Transverse colon (tissue), 4 donors: ENCODE measurements around the gene GRK6. TPM values are rescaled to one million over a fixed set of nuclear protein-coding genes. Genes with fewer than 3 reads are reported as not detected.
A peak's percentile ranks its signal among the peaks of the same experiment; 100 is the strongest.

Experiments
- DNase-seq: peaks from one replicate; pipeline ENCODE4 v3.0.0-alpha.2; 2019
- H3K27ac ChIP-seq, 4 donors: fragments of 200-600 bp; sonication (generic); 2 replicates each; pipeline ENCODE4 v1.5.1; 2016 to 2018; ENCODE audit warnings: inconsistent platforms in 4 of 4
- H3K27me3 ChIP-seq: fragments of 200-600 bp; sonication (generic); 2 replicates; pipeline ENCODE4 v1.5.1; 2017; ENCODE audit warnings: inconsistent platforms
- H3K36me3 ChIP-seq, 4 donors: fragments of 200-600 bp; sonication (generic); 2 replicates each; pipeline ENCODE4 v1.5.1; 2017 to 2019; ENCODE audit warnings: inconsistent platforms in 4 of 4
- H3K4me1 ChIP-seq, 4 donors: fragments of 200-600 bp; sonication (generic); 2 replicates each; pipeline ENCODE4 v1.5.1; 2017 to 2020; ENCODE audit warnings: inconsistent platforms in 4 of 4
- H3K4me3 ChIP-seq, 4 donors: fragments of 200-600 bp; sonication (generic); 1 replicate in 1 of 4; 2 replicates in 3 of 4; pipeline versions ENCODE4 v1.5.1 to v1.6.1; 2017 to 2019; ENCODE audit warnings: inconsistent platforms in 4 of 4
- H3K9me3 ChIP-seq, 2 donors: fragments of 200-600 bp; sonication (generic); 2 replicates each; pipeline ENCODE4 v1.5.1; 2017 to 2019; ENCODE audit warnings: inconsistent platforms in 2 of 2
- CTCF ChIP-seq, 5 experiments: fragments of 200-600 bp in 3 of 5; fragments of 450-650 bp in 2 of 5; sonication (generic) in 3 of 5; IDR thresholded peaks; 1 replicate in 2 of 5; 2 replicates in 3 of 5; pipeline ENCODE4 v1.5.1; 2016 to 2017; ENCODE audit warnings: antibody characterized with exemption in 5 of 5, inconsistent platforms in 3 of 5, mild to moderate bottlenecking in 2 of 5, moderate library complexity in 1 of 5
- EP300 ChIP-seq: sonication (generic); formaldehyde crosslinking; IDR thresholded peaks from one replicate; pipeline ENCODE4 v1.6.1; 2017; ENCODE audit warnings: antibody characterized with exemption, low read depth
- POLR2A ChIP-seq: fragments of 450-650 bp; IDR thresholded peaks from one replicate; pipeline ENCODE4 v1.6.1; 2016; ENCODE audit warnings: antibody characterized with exemption, mild to moderate bottlenecking, moderate library complexity
- POLR2AphosphoS5 ChIP-seq, 3 donors: sonication (generic); formaldehyde crosslinking; IDR thresholded peaks; one replicate each; pipeline ENCODE4 v1.6.1; 2016; ENCODE audit warnings: antibody characterized with exemption in 3 of 3
- WGBS, 2 donors: methylation state at CpG; one replicate each; pipeline ENCODE4 v1.1.5; 2018; ENCODE audit warnings: low coverage in 1 of 2; 5-methylcytosine and 5-hydroxymethylcytosine counted together
- in situ Hi-C, 4 donors: fragments of 200-750 bp; cut with MboI; loops; one replicate each; pipeline versions ENCODE4 v1.15.0 to v1.15.1; 2017; ENCODE audit warnings: low sequenced_read_pairs in 3 of 4, low pct_ligation_motif_present in 1 of 4, low pct_unique_long_range_greater_than_20kb in 1 of 4
- intact Hi-C: fragments of 100-400 bp; cut with DNase I; formaldehyde crosslinking; loops from one replicate; pipeline ENCODE4 v1.15.1; 2023; ENCODE audit warnings: low total_unique reads
- total RNA-seq, 4 donors: library from RNA; depleted of rRNA; stranded (reverse); fragments of >200 nt; gene quantifications; one replicate each; pipeline ENCODE4 v1.1.0, GENCODE V29; 2016

GRK6 gene
- total RNA-seq, 4 donors from 2014 or later = 21.5 to 40.5 (median 36.4) TPM

GRCh38 chr5:177447611-177448243 is 21.3 kb downstream of the GRK6 start:
- no peak for DNase-seq
- Histone ChIP-seq H3K27me3 (peaks cover 23% of the 10 kb centered on the region), H3K27ac (no peak overlapping the region), H3K36me3 (no peaks in the 10 kb centered on the region), H3K4me1 (peaks cover 18 to 22% (median 20%) of the 10 kb centered on the region in 4 donors), H3K9me3 (no peaks in the 10 kb centered on the region), H3K4me3 (peak overlapping the region in 1 of 4 donors; percentile 51)
- TF ChIP-seq CTCF (IDR thresholded peaks at IDR 0.05) = no peak
- WGBS, 2 donors = 13% methylated on average over 23 of the region's 23 CpGs; no CpG with 5 or more reads in 1 of the 2 donors
- in situ Hi-C loops (loop anchor here in 2 of 4 donors (5.0 to 10.0 kb wide), 2 partner anchors 53 to 55 kb away; no protein-coding TSS in a partner anchor), intact Hi-C loops (loop anchor here (2.0 kb wide), 1 partner anchor 45 kb away; no protein-coding TSS in a partner anchor)

GRCh38 chr5:177448244-177448950 is 21.9 kb downstream of the GRK6 start:
- 69 to 87% methylated on average over 4 to 6 of the region's 6 CpGs for WGBS, 2 donors
- intact Hi-C loops = no loop called here
- Histone ChIP-seq H3K9me3 (no peaks in the 10 kb centered on the region), H3K4me1 (peaks cover 18 to 22% (median 20%) of the 10 kb centered on the region in 4 donors), H3K27ac (no peak overlapping the region), H3K36me3 (no peaks in the 10 kb centered on the region), H3K27me3 (peaks cover 23% of the 10 kb centered on the region), H3K4me3 (no peak overlapping the region)
- TF ChIP-seq POLR2A (no peak), POLR2AphosphoS5 (IDR thresholded peaks at IDR 0.05) (no peak), EP300 (no peak), CTCF (IDR thresholded peaks at IDR 0.05) (no peak)
- in situ Hi-C loops = loop anchor here in 2 of 4 donors (5.0 to 10.0 kb wide), 2 partner anchors 54 to 56 kb away; no protein-coding TSS in a partner anchor
- DNase-seq = no peak

GRCh38 chr5:177449140-177450061 is 22.9 kb downstream of the GRK6 start:
- Histone ChIP-seq H3K9me3 (no peaks in the 10 kb centered on the region), H3K4me1 (peaks cover 23 to 29% (median 27%) of the 10 kb centered on the region in 4 donors), H3K27ac (no peak overlapping the region), H3K4me3 (no peak overlapping the region), H3K27me3 (peaks cover 23% of the 10 kb centered on the region), H3K36me3 (no peaks in the 10 kb centered on the region)
- DNase-seq = no peak
- TF ChIP-seq POLR2AphosphoS5 (IDR thresholded peaks at IDR 0.05) = no peak
- TF ChIP-seq EP300 = no peak
- no peak for TF ChIP-seq CTCF (IDR thresholded peaks at IDR 0.05)
- intact Hi-C loops (loop anchor here (5.0 to 10.0 kb wide), 2 partner anchors 62 to 135 kb away; partner anchors contain the start of gene MXD3), in situ Hi-C loops (loop anchor here in 2 of 4 donors (5.0 to 25.0 kb wide), 3 partner anchors 55 to 137 kb away; partner anchors contain the start of genes MXD3 (in 1 of the 2), PRELID1 (in 1 of the 2) and RAB24 (in 1 of the 2))
- 83 to 93% methylated on average over 3 to 18 of the region's 18 CpGs for WGBS, 2 donors
